ENCODE results near the gene DEGS2. TPM values are rescaled to one million over a fixed set of nuclear protein-coding genes. Genes with fewer than 3 reads are reported as not detected.

Gene DEGS2
- total RNA-seq, 1 experiment from 2014 or later = not detected

GRCh38 chr14:100129161-100129589 lies 30.3 kb downstream of the DEGS2 start:
- no peaks in the 10 kb centered on the region for H3K27me3 ChIP-seq (replicated peaks; ENCODE audit: insufficient read depth, low read depth, low read length, poor library complexity)
- CTCF ChIA-PET = no interaction called here

GRCh38 chr14:100128688-100129087 lies 30.8 kb downstream of the DEGS2 start:
- Histone ChIP-seq H3K9me3 (ENCODE audit: low read depth, low read length, poor library complexity, severe bottlenecking) (no peaks in the 10 kb centered on the region), H3K27ac (ENCODE audit: low read depth, low read length, poor library complexity, severe bottlenecking) (no peak overlapping the region), H3K27me3 (replicated peaks; ENCODE audit: insufficient read depth, low read depth, low read length, poor library complexity) (no peaks in the 10 kb centered on the region), H3K4me3 (ENCODE audit: low read depth, low read length, poor library complexity, severe bottlenecking) (no peak overlapping the region), H3K36me3 (ENCODE audit: insufficient read depth, low read length, poor library complexity, severe bottlenecking) (no peaks in the 10 kb centered on the region), H3K4me1 (ENCODE audit: insufficient read depth, low read length, poor library complexity, severe bottlenecking) (peaks cover 13% of the 10 kb centered on the region)
- CTCF ChIA-PET = no interaction called here
- TF ChIP-seq CTCF (conservative IDR thresholded peaks at IDR 0.05; ENCODE audit: low read depth, low read length) (no peak), EZH2 (IDR thresholded peaks at IDR 0.05; ENCODE audit: borderline replicate concordance, low read depth, low read length, poor library complexity, severe bottlenecking) (no peak)
- POLR2A ChIA-PET (ENCODE audit: low non-redundant PET) = no interaction called here
- BruUV-seq (replicated peaks) = no TSS peak
- DNase-seq (ENCODE audit: low spot score) = no peak
- intact Hi-C loops (cut with micrococcal nuclease; ENCODE audit: unreplicated experiment) = no loop called here

More at GRCh38 chr14:100129161-100129589, 30.3 kb downstream of the DEGS2 start:
- Histone ChIP-seq H3K4me3 (ENCODE audit: low read depth, low read length, poor library complexity, severe bottlenecking) (no peak overlapping the region), H3K27ac (ENCODE audit: low read depth, low read length, poor library complexity, severe bottlenecking) (no peak overlapping the region), H3K9me3 (ENCODE audit: low read depth, low read length, poor library complexity, severe bottlenecking) (no peaks in the 10 kb centered on the region), H3K36me3 (ENCODE audit: insufficient read depth, low read length, poor library complexity, severe bottlenecking) (no peaks in the 10 kb centered on the region), H3K4me1 (ENCODE audit: insufficient read depth, low read length, poor library complexity, severe bottlenecking) (peaks cover 13% of the 10 kb centered on the region)
- TF ChIP-seq EZH2 (IDR thresholded peaks at IDR 0.05; ENCODE audit: borderline replicate concordance, low read depth, low read length, poor library complexity, severe bottlenecking) (no peak), CTCF (conservative IDR thresholded peaks at IDR 0.05; ENCODE audit: low read depth, low read length) (no peak)
- POLR2A ChIA-PET (ENCODE audit: low non-redundant PET) = no interaction called here
- intact Hi-C loops (cut with micrococcal nuclease; ENCODE audit: unreplicated experiment) = no loop called here
- DNase-seq (ENCODE audit: low spot score) = no peak
- BruUV-seq (replicated peaks) = no TSS peak

- ChIA-PET CTCF (no interaction called here), POLR2A (ENCODE audit: low non-redundant PET) (no interaction called here)
- BruUV-seq (replicated peaks) = no TSS peak
Observed at GRCh38 chr14:100127853-100128455, 31.5 kb downstream of the DEGS2 start.

More at GRCh38 chr14:100127853-100128455, 31.5 kb downstream of the DEGS2 start:
- no peak overlapping the region for H3K4me3 ChIP-seq (ENCODE audit: low read depth, low read length, poor library complexity, severe bottlenecking)
- H3K27me3 ChIP-seq (replicated peaks; ENCODE audit: insufficient read depth, low read depth, low read length, poor library complexity) = no peaks in the 10 kb centered on the region
- H3K4me1 ChIP-seq (ENCODE audit: insufficient read depth, low read length, poor library complexity, severe bottlenecking) = peaks cover 7% of the 10 kb centered on the region
- H3K9me3 ChIP-seq (ENCODE audit: low read depth, low read length, poor library complexity, severe bottlenecking) = no peaks in the 10 kb centered on the region
- TF ChIP-seq EZH2 (IDR thresholded peaks at IDR 0.05; ENCODE audit: borderline replicate concordance, low read depth, low read length, poor library complexity, severe bottlenecking) = no peak
- TF ChIP-seq CTCF (conservative IDR thresholded peaks at IDR 0.05; ENCODE audit: low read depth, low read length) = no peak
- no peaks in the 10 kb centered on the region for H3K36me3 ChIP-seq (ENCODE audit: insufficient read depth, low read length, poor library complexity, severe bottlenecking)
- intact Hi-C loops (cut with micrococcal nuclease; ENCODE audit: unreplicated experiment) = no loop called here
- DNase-seq (ENCODE audit: low spot score) = no peak
- H3K27ac ChIP-seq (ENCODE audit: low read depth, low read length, poor library complexity, severe bottlenecking) = no peak overlapping the region

Data from A673 (cell line).